ENCODE measurements around the gene IMMP1L.

DNA sequence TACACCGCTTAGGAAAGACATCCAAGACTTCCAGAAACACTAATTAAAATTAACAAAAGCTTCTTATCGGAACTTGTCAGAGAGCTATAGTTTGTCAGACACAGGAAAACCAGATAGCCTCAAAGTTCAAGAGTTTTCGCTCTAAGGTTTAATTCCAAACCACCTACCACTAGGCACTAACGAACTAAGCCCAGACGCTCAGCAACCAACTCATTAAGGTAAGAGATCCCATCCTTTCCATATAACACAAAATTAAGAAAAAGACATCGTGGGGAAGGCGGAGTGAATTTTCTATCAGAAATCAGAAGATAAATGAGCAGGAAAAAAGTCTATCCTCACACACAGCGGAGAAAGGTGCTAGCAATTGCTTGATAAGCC, 382 bp downstream of the IMMP1L start:
- TF ChIP-seq POLR2A (IDR thresholded peaks at IDR 0.05; ENCODE audit: low read length) (no peak), EP300 (IDR thresholded peaks at IDR 0.05) (no peak), POLR2AphosphoS2 (conservative IDR thresholded peaks at IDR 0.05; ENCODE audit: low read length) (no peak)
- TF ChIP-seq, protein P1, sequence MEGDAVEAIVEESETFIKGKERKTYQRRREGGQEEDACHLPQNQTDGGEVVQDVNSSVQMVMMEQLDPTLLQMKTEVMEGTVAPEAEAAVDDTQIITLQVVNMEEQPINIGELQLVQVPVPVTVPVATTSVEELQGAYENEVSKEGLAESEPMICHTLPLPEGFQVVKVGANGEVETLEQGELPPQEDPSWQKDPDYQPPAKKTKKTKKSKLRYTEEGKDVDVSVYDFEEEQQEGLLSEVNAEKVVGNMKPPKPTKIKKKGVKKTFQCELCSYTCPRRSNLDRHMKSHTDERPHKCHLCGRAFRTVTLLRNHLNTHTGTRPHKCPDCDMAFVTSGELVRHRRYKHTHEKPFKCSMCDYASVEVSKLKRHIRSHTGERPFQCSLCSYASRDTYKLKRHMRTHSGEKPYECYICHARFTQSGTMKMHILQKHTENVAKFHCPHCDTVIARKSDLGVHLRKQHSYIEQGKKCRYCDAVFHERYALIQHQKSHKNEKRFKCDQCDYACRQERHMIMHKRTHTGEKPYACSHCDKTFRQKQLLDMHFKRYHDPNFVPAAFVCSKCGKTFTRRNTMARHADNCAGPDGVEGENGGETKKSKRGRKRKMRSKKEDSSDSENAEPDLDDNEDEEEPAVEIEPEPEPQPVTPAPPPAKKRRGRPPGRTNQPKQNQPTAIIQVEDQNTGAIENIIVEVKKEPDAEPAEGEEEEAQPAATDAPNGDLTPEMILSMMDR (IDR thresholded peaks at IDR 0.05), result no peak

Data from A549 (cell line).